HepG2 (cell line): ENCODE results near the gene APBB3. TPM values are rescaled to one million over a fixed set of nuclear protein-coding genes. Genes with fewer than 3 reads are reported as not detected.

Source experiments
- ARID2 ChIP-seq: sonication (generic); formaldehyde crosslinking; IDR thresholded peaks from 2 replicates; pipeline ENCODE4 v1.8.1; 2022; ENCODE audit warnings: mild to moderate bottlenecking, missing genetic modification reagents, borderline replicate concordance
- HOXD1 ChIP-seq: sonication (generic); formaldehyde crosslinking; IDR thresholded peaks from 2 replicates; pipeline ENCODE4 v1.5.0; 2020; ENCODE audit warnings: missing genetic modification reagents
- KLF6 ChIP-seq: IDR thresholded peaks from 2 replicates; pipeline ENCODE4 v1.8.0; 2016; ENCODE audit warnings: missing biosample characterization, missing genetic modification reagents
- MTA1 ChIP-seq: sonication (generic); formaldehyde crosslinking; IDR thresholded peaks from 2 replicates; pipeline ENCODE4 v1.4.0; 2020; ENCODE audit warnings: missing genetic modification reagents, mild to moderate bottlenecking, borderline replicate concordance
- RORA ChIP-seq: sonication (generic); formaldehyde crosslinking; IDR thresholded peaks from 2 replicates; pipeline ENCODE4 v1.5.0; 2020; ENCODE audit warnings: mild to moderate bottlenecking, missing genetic modification reagents, moderate library complexity
- TERF1 ChIP-seq: sonication (generic); formaldehyde crosslinking; IDR thresholded peaks from 2 replicates; pipeline ENCODE4 v1.8.0; 2022; ENCODE audit warnings: mild to moderate bottlenecking, missing genetic modification reagents, moderate library complexity
- ZNF225 ChIP-seq: sonication (generic); formaldehyde crosslinking; IDR thresholded peaks from 2 replicates; pipeline ENCODE4 v1.4.0; 2020; ENCODE audit warnings: mild to moderate bottlenecking, missing genetic modification reagents
- ZNF329 ChIP-seq: sonication (generic); formaldehyde crosslinking; IDR thresholded peaks from 2 replicates; pipeline ENCODE4 v1.9.0; 2021; ENCODE audit warnings: low read depth, mild to moderate bottlenecking, missing genetic modification reagents
- ZNF557 ChIP-seq: sonication (generic); formaldehyde crosslinking; IDR thresholded peaks from 2 replicates; pipeline ENCODE4 v1.4.0; 2020; ENCODE audit warnings: missing genetic modification reagents
- ZNF629 ChIP-seq: sonication (generic); formaldehyde crosslinking; conservative IDR thresholded peaks from 2 replicates; pipeline ENCODE4 v1.5.0; 2020; ENCODE audit warnings: missing genetic modification reagents
- polyA plus RNA-seq, 8 experiments: library from polyadenylated mRNA; depleted of rRNA in 3 of 8; stranded (reverse) in 7 of 8; unstranded in 1 of 8; fragments of >200 nt; fragmentation: Illumina TruSeq in 4 of 8; extraction: Trizol in 4 of 8; gene quantifications; 2 replicates each; pipeline versions ENCODE4 v1.2.1 to v1.2.3, GENCODE V29; 2011 to 2016; ENCODE audit warnings: low read depth in 4 of 8, missing spikeins in 1 of 8, mixed read lengths in 1 of 8; ENCODE audit not compliant: insufficient read depth in 1 of 8
- total RNA-seq, 5 experiments: library from RNA; depleted of rRNA; stranded (reverse); fragments of >200 nt; fragmentation: Illumina TruSeq; extraction: Trizol; gene quantifications; 2 replicates each; pipeline ENCODE4 v1.2.3, GENCODE V29; 2016; ENCODE audit warnings: low read depth in 1 of 5
- TF ChIP-seq, protein P1 (sequence below): IDR thresholded peaks from 2 replicates; pipeline ENCODE4 v1.6.1; 2016; ENCODE audit warnings: low read depth, missing genetic modification reagents, missing compliant biosample characterization
- TF ChIP-seq, protein P2 (sequence below): sonication (generic); formaldehyde crosslinking; IDR thresholded peaks from 2 replicates; pipeline ENCODE4 v1.4.0; 2020; ENCODE audit warnings: missing genetic modification reagents
- TF ChIP-seq, protein P3 (sequence below): sonication (generic); formaldehyde crosslinking; conservative IDR thresholded peaks from 2 replicates; pipeline ENCODE4 v1.5.0; 2020; ENCODE audit warnings: missing genetic modification reagents
- TF ChIP-seq, protein P4 (sequence below): sonication (generic); formaldehyde crosslinking; IDR thresholded peaks from 2 replicates; pipeline ENCODE4 v1.5.0; 2020; ENCODE audit warnings: missing genetic modification reagents, mild to moderate bottlenecking, borderline replicate concordance

The APBB3 gene
- total and polyA plus RNA-seq, 2 of the 13 experiments (the other 11 are each of a cell fraction or from before 2014, with no cell fraction given): 0.38 to 0.78 TPM

- no peak for TF ChIP-seq TERF1
- TF ChIP-seq, protein P1, sequence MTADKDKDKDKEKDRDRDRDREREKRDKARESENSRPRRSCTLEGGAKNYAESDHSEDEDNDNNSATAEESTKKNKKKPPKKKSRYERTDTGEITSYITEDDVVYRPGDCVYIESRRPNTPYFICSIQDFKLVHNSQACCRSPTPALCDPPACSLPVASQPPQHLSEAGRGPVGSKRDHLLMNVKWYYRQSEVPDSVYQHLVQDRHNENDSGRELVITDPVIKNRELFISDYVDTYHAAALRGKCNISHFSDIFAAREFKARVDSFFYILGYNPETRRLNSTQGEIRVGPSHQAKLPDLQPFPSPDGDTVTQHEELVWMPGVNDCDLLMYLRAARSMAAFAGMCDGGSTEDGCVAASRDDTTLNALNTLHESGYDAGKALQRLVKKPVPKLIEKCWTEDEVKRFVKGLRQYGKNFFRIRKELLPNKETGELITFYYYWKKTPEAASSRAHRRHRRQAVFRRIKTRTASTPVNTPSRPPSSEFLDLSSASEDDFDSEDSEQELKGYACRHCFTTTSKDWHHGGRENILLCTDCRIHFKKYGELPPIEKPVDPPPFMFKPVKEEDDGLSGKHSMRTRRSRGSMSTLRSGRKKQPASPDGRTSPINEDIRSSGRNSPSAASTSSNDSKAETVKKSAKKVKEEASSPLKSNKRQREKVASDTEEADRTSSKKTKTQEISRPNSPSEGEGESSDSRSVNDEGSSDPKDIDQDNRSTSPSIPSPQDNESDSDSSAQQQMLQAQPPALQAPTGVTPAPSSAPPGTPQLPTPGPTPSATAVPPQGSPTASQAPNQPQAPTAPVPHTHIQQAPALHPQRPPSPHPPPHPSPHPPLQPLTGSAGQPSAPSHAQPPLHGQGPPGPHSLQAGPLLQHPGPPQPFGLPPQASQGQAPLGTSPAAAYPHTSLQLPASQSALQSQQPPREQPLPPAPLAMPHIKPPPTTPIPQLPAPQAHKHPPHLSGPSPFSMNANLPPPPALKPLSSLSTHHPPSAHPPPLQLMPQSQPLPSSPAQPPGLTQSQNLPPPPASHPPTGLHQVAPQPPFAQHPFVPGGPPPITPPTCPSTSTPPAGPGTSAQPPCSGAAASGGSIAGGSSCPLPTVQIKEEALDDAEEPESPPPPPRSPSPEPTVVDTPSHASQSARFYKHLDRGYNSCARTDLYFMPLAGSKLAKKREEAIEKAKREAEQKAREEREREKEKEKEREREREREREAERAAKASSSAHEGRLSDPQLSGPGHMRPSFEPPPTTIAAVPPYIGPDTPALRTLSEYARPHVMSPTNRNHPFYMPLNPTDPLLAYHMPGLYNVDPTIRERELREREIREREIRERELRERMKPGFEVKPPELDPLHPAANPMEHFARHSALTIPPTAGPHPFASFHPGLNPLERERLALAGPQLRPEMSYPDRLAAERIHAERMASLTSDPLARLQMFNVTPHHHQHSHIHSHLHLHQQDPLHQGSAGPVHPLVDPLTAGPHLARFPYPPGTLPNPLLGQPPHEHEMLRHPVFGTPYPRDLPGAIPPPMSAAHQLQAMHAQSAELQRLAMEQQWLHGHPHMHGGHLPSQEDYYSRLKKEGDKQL: no peak
- TF ChIP-seq, protein P2, sequence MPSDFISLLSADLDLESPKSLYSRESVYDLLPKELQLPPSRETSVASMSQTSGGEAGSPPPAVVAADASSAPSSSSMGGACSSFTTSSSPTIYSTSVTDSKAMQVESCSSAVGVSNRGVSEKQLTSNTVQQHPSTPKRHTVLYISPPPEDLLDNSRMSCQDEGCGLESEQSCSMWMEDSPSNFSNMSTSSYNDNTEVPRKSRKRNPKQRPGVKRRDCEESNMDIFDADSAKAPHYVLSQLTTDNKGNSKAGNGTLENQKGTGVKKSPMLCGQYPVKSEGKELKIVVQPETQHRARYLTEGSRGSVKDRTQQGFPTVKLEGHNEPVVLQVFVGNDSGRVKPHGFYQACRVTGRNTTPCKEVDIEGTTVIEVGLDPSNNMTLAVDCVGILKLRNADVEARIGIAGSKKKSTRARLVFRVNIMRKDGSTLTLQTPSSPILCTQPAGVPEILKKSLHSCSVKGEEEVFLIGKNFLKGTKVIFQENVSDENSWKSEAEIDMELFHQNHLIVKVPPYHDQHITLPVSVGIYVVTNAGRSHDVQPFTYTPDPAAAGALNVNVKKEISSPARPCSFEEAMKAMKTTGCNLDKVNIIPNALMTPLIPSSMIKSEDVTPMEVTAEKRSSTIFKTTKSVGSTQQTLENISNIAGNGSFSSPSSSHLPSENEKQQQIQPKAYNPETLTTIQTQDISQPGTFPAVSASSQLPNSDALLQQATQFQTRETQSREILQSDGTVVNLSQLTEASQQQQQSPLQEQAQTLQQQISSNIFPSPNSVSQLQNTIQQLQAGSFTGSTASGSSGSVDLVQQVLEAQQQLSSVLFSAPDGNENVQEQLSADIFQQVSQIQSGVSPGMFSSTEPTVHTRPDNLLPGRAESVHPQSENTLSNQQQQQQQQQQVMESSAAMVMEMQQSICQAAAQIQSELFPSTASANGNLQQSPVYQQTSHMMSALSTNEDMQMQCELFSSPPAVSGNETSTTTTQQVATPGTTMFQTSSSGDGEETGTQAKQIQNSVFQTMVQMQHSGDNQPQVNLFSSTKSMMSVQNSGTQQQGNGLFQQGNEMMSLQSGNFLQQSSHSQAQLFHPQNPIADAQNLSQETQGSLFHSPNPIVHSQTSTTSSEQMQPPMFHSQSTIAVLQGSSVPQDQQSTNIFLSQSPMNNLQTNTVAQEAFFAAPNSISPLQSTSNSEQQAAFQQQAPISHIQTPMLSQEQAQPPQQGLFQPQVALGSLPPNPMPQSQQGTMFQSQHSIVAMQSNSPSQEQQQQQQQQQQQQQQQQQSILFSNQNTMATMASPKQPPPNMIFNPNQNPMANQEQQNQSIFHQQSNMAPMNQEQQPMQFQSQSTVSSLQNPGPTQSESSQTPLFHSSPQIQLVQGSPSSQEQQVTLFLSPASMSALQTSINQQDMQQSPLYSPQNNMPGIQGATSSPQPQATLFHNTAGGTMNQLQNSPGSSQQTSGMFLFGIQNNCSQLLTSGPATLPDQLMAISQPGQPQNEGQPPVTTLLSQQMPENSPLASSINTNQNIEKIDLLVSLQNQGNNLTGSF (CRISPR knock-in tag): no peak
- TF ChIP-seq ZNF329: no peak
- TF ChIP-seq MTA1 (CRISPR knock-in tag): no peak
- TF ChIP-seq ARID2 (CRISPR knock-in tag): no peak
- no peak; the same call in 1 of the 2 replicates for TF ChIP-seq KLF6 (CRISPR knock-in tag)
- no peak for TF ChIP-seq RORA (CRISPR knock-in tag)
- peak; percentile 44 for TF ChIP-seq ZNF629 (CRISPR knock-in tag)
- TF ChIP-seq, protein P3, sequence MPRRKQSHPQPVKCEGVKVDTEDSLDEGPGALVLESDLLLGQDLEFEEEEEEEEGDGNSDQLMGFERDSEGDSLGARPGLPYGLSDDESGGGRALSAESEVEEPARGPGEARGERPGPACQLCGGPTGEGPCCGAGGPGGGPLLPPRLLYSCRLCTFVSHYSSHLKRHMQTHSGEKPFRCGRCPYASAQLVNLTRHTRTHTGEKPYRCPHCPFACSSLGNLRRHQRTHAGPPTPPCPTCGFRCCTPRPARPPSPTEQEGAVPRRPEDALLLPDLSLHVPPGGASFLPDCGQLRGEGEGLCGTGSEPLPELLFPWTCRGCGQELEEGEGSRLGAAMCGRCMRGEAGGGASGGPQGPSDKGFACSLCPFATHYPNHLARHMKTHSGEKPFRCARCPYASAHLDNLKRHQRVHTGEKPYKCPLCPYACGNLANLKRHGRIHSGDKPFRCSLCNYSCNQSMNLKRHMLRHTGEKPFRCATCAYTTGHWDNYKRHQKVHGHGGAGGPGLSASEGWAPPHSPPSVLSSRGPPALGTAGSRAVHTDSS (CRISPR knock-in tag): no peak
- no peak for TF ChIP-seq ZNF557 (CRISPR knock-in tag)
- TF ChIP-seq ZNF225 (CRISPR knock-in tag): no peak
- TF ChIP-seq, protein P4, sequence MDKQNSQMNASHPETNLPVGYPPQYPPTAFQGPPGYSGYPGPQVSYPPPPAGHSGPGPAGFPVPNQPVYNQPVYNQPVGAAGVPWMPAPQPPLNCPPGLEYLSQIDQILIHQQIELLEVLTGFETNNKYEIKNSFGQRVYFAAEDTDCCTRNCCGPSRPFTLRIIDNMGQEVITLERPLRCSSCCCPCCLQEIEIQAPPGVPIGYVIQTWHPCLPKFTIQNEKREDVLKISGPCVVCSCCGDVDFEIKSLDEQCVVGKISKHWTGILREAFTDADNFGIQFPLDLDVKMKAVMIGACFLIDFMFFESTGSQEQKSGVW (CRISPR knock-in tag): no peak; the same call in 1 of the 2 replicates
- TF ChIP-seq HOXD1 (CRISPR knock-in tag): no peak
Measured at GRCh38 chr5:140547508-140548299, 16.7 kb downstream of the APBB3 start, which contains the start of gene EIF4EBP3 (continued).
